Mucosa of rectum (tissue), 2 donors: Measurements from ENCODE around the gene ITGB2.

Experiments used
- H3K27ac ChIP-seq, 2 donors: one replicate each; pipeline ENCODE4 v1.7.0; 2013; ENCODE audit warnings: inconsistent platforms in 2 of 2, low read depth in 2 of 2, low read length in 2 of 2
- H3K27me3 ChIP-seq, 2 donors: one replicate each; pipeline ENCODE4 v1.7.0; 2013; ENCODE audit warnings: low read length in 2 of 2; ENCODE audit not compliant: control insufficient read depth in 2 of 2, insufficient read depth in 2 of 2
- H3K36me3 ChIP-seq, 2 donors: one replicate each; pipeline ENCODE4 v1.7.0; 2013; ENCODE audit warnings: low read length in 2 of 2; ENCODE audit not compliant: control insufficient read depth in 2 of 2, insufficient read depth in 2 of 2
- H3K4me1 ChIP-seq, 2 donors: one replicate each; pipeline ENCODE4 v1.7.0; 2013; ENCODE audit warnings: low read length in 2 of 2, mild to moderate bottlenecking in 1 of 2; ENCODE audit not compliant: control insufficient read depth in 2 of 2, insufficient read depth in 2 of 2
- H3K4me3 ChIP-seq, 2 donors: one replicate each; pipeline ENCODE4 v1.7.0; 2013; ENCODE audit warnings: low read length in 2 of 2
- H3K9ac ChIP-seq, 2 donors: one replicate each; pipeline ENCODE4 v1.7.0; 2013; ENCODE audit warnings: low read length in 2 of 2, low read depth in 1 of 2, mild to moderate bottlenecking in 1 of 2
- H3K9me3 ChIP-seq, 2 donors: one replicate each; pipeline ENCODE4 v1.7.0; 2013; ENCODE audit warnings: low read length in 2 of 2; ENCODE audit not compliant: control insufficient read depth in 2 of 2
- donor health status: healthy.
- donor health status: Normal muscosa, but diverticular disease.

Gene ITGB2

GRCh38 chr21:44960141-44961092 lies 39.7 kb upstream of the ITGB2 start:
- Histone ChIP-seq H3K9me3 (no peaks in the 10 kb centered on the region), H3K27ac (no peak overlapping the region), H3K4me1 (peaks cover 0 to 7% of the 10 kb centered on the region in 2 donors), H3K4me3 (no peak overlapping the region), H3K36me3 (peaks cover 15 to 21% of the 10 kb centered on the region in 2 donors), H3K27me3 (no peaks in the 10 kb centered on the region), H3K9ac (no peak overlapping the region)

GRCh38 chr21:44959376-44960091 lies 38.8 kb upstream of the ITGB2 start:
- no peaks in the 10 kb centered on the region for H3K9me3 ChIP-seq
- no peak overlapping the region for H3K9ac ChIP-seq
- H3K4me1 ChIP-seq: peaks cover 0 to 7% of the 10 kb centered on the region in 2 donors
- H3K4me3 ChIP-seq: no peak overlapping the region
- no peaks in the 10 kb centered on the region for H3K27me3 ChIP-seq
- H3K27ac ChIP-seq: peak overlapping the region in 1 of 2 donors; percentile 52
- H3K36me3 ChIP-seq: peaks cover 15 to 23% of the 10 kb centered on the region in 2 donors

- Histone ChIP-seq H3K36me3 (peaks cover 20 to 27% of the 10 kb centered on the region in 2 donors), H3K9me3 (no peaks in the 10 kb centered on the region), H3K4me1 (peaks cover 0 to 7% of the 10 kb centered on the region in 2 donors), H3K9ac (no peak overlapping the region), H3K27me3 (no peaks in the 10 kb centered on the region), H3K27ac (peak overlapping the region in 1 of 2 donors; percentile 52), H3K4me3 (no peak overlapping the region)
Measured at GRCh38 chr21:44958471-44959191, 37.9 kb upstream of the ITGB2 start.

- Histone ChIP-seq H3K4me3 (no peak overlapping the region), H3K27me3 (no peaks in the 10 kb centered on the region), H3K4me1 (peaks cover 0 to 7% of the 10 kb centered on the region in 2 donors), H3K9me3 (no peaks in the 10 kb centered on the region), H3K36me3 (peaks cover 20 to 27% of the 10 kb centered on the region in 2 donors), H3K27ac (peak overlapping the region in 1 of 2 donors; percentile 52), H3K9ac (no peak overlapping the region)
Measured at GRCh38 chr21:44957901-44958451, 37.3 kb upstream of the ITGB2 start.

DNA sequence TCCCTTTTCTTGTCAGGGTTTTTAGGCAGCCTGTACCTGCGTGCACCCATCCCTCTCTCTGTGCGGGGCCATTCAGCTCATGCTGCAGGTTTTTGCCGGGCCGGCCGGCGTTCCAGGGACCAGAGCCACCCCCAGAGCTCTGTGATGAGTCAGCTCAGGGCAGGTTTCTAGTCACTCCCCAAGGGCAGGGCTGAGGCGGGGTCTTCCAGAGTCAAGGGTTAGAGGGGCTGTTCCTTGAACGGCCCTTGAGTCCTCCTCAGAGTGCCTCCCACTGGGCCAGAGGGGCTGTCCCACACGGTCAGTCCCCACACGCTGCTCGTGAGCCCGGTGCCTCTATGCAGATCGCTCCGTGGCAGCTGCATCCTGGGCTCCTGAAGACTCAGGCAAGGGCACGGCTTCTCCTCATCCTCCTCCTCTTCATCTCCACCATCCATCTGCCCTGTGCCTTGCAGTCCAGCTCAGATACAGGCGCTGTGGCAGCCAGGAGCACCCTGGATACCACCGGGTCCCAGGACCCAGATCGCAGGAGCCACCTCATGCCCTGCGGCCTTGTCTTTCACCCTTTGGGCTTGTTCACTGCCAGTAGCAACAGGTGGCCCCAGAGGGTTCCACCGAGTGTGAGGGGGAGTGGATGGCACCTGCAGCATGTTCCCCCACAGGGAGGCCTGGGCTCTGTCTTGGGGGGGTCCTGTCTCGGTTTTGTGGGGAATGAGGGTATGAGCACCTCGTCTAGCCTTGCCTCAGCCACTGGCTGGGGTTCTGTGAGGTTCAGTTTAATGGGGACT lies 36.5 kb upstream of the ITGB2 start:
- Histone ChIP-seq H3K27ac (no peak overlapping the region), H3K4me1 (peaks cover 0 to 7% of the 10 kb centered on the region in 2 donors)

GRCh38 chr21:44956356-44957046 lies 35.8 kb upstream of the ITGB2 start:
- Histone ChIP-seq H3K36me3 (peaks cover 18 to 21% of the 10 kb centered on the region in 2 donors), H3K9ac (no peak overlapping the region), H3K27ac (no peak overlapping the region), H3K4me3 (no peak overlapping the region), H3K4me1 (peaks cover 0 to 7% of the 10 kb centered on the region in 2 donors), H3K27me3 (no peaks in the 10 kb centered on the region), H3K9me3 (no peaks in the 10 kb centered on the region)

More for the DNA sequence above, 36.5 kb upstream of the ITGB2 start:
- H3K4me3 ChIP-seq: no peak overlapping the region
- H3K9ac ChIP-seq: no peak overlapping the region
- no peaks in the 10 kb centered on the region for H3K27me3 ChIP-seq
- peaks cover 18 to 23% of the 10 kb centered on the region in 2 donors for H3K36me3 ChIP-seq
- no peaks in the 10 kb centered on the region for H3K9me3 ChIP-seq

GRCh38 chr21:44955798-44956175 lies 35.1 kb upstream of the ITGB2 start:
- H3K4me3 ChIP-seq: no peak overlapping the region
- H3K27ac ChIP-seq: no peak overlapping the region
- H3K36me3 ChIP-seq: peaks cover 18 to 24% of the 10 kb centered on the region in 2 donors
- no peak overlapping the region for H3K9ac ChIP-seq
- no peaks in the 10 kb centered on the region for H3K27me3 ChIP-seq
- H3K9me3 ChIP-seq: no peaks in the 10 kb centered on the region
- peaks cover 0 to 7% of the 10 kb centered on the region in 2 donors for H3K4me1 ChIP-seq

GRCh38 chr21:44955141-44955797 lies 34.6 kb upstream of the ITGB2 start:
- Histone ChIP-seq H3K27ac (no peak overlapping the region), H3K9ac (no peak overlapping the region), H3K4me1 (peaks cover 0 to 7% of the 10 kb centered on the region in 2 donors)

More at GRCh38 chr21:44955141-44955797, 34.6 kb upstream of the ITGB2 start:
- H3K9me3 ChIP-seq: no peaks in the 10 kb centered on the region
- no peak overlapping the region for H3K4me3 ChIP-seq
- no peaks in the 10 kb centered on the region for H3K27me3 ChIP-seq
- peaks cover 15 to 20% of the 10 kb centered on the region in 2 donors for H3K36me3 ChIP-seq
